CD4-positive, alpha-beta memory T cell (primary cell): Measurements from ENCODE around the gene AP1M1. TPM values are rescaled to one million over a fixed set of nuclear protein-coding genes. Genes with fewer than 3 reads are reported as not detected.

Experiments used
- CTCF ChIA-PET: fragments of 350-600 bp; sonication (Branson Sonifier 250); formaldehyde crosslinking; loops from one replicate; lab custom pipeline; 2021; ENCODE audit warnings: inconsistent platforms; ENCODE audit not compliant: partially characterized antibody; lab: Charles Lee
- POLR2A ChIA-PET: fragments of 350-600 bp; sonication (Branson Sonifier 250); formaldehyde crosslinking; loops from one replicate; lab custom pipeline; 2021; ENCODE audit not compliant: partially characterized antibody; lab: Charles Lee
- DNase-seq, 5 donors: peaks; one replicate each; pipeline versions ENCODE4 v3.0.0 to v3.0.0-alpha.2; 2020 to 2022; ENCODE audit warnings: mixed read lengths in 1 of 5
- H3K27ac ChIP-seq: one replicate; pipeline ENCODE4 v1.7.0; 2013; ENCODE audit warnings: low read depth, low read length
- H3K27me3 ChIP-seq: 2 replicates; pipeline ENCODE4 v1.7.0; 2013; ENCODE audit warnings: mild to moderate bottlenecking, low read length, moderate library complexity; ENCODE audit not compliant: insufficient read depth
- H3K36me3 ChIP-seq: 2 replicates; pipeline ENCODE4 v1.7.0; 2013; ENCODE audit warnings: mild to moderate bottlenecking, low read length, moderate library complexity; ENCODE audit not compliant: insufficient read depth
- H3K4me1 ChIP-seq: 2 replicates; pipeline ENCODE4 v1.7.0; 2013; ENCODE audit warnings: mild to moderate bottlenecking, low read length, moderate library complexity; ENCODE audit not compliant: insufficient read depth
- H3K4me3 ChIP-seq, 2 donors: one replicate each; pipeline ENCODE4 v1.7.0; 2013; ENCODE audit warnings: low read length in 2 of 2, mild to moderate bottlenecking in 1 of 2
- H3K9me3 ChIP-seq, 2 donors: one replicate each; pipeline ENCODE4 v1.7.0; 2013; ENCODE audit warnings: low read length in 2 of 2, control low read depth in 1 of 2; ENCODE audit not compliant: control insufficient read depth in 1 of 2
- H3K27ac Mint-ChIP-seq, 7 donors: one replicate each; pipeline ENCODE4 v1.8.0; 2020 to 2021; ENCODE audit warnings: mixed read lengths in 7 of 7, mild to moderate bottlenecking in 6 of 7, inconsistent platforms in 3 of 7, moderate library complexity in 3 of 7
- H3K27me3 Mint-ChIP-seq, 2 donors: one replicate each; pipeline ENCODE4 v1.8.0; 2020 to 2021; ENCODE audit warnings: mixed read lengths in 2 of 2
- H3K36me3 Mint-ChIP-seq, 2 donors: one replicate each; pipeline ENCODE4 v1.8.0; 2020 to 2021; ENCODE audit warnings: mixed read lengths in 2 of 2, inconsistent platforms in 1 of 2, mild to moderate bottlenecking in 1 of 2
- H3K4me1 Mint-ChIP-seq, 4 donors: one replicate each; pipeline ENCODE4 v1.8.0; 2020 to 2021; ENCODE audit warnings: mixed read lengths in 4 of 4, mild to moderate bottlenecking in 1 of 4
- H3K4me3 Mint-ChIP-seq, 8 donors: one replicate each; pipeline ENCODE4 v1.8.0; 2020 to 2021; ENCODE audit warnings: mixed read lengths in 8 of 8, mild to moderate bottlenecking in 7 of 8, moderate library complexity in 6 of 8, inconsistent platforms in 3 of 8
- H3K9me3 Mint-ChIP-seq, 8 donors: one replicate each; pipeline ENCODE4 v1.8.0; 2020 to 2021; ENCODE audit warnings: mixed read lengths in 8 of 8, mild to moderate bottlenecking in 5 of 8, inconsistent platforms in 3 of 8, moderate library complexity in 1 of 8
- intact Hi-C: fragments of 100-400 bp; cut with micrococcal nuclease; formaldehyde crosslinking; loops from one replicate; pipeline ENCODE4 v1.15.1; 2023
- polyA plus RNA-seq, 2 donors: library from polyadenylated mRNA; unstranded; fragments of 300-500 nt; fragmentation: Illumina TruSeq; gene quantifications; one replicate each; pipeline ENCODE4 v1.2.3, GENCODE V29; 2021
- total RNA-seq, 2 experiments: library from RNA; stranded (reverse); gene quantifications; one replicate each; pipeline ENCODE4 v1.2.3, GENCODE V29; 2021

Gene AP1M1
- total and polyA plus RNA-seq, 4 experiments from 2014 or later: 107 to 147 (median 117) TPM

- H3K27me3 ChIP-seq: no peaks in the 10 kb centered on the region
- H3K27ac Mint-ChIP-seq: peak overlapping the region; percentile 22 to 94 (median 88)
- intact Hi-C loops: no loop called here
These were observed 64.1 kb downstream of the AP1M1 start for GRCh38 chr19:16261584-16262368.

GRCh38 chr19:16262618-16263017 is 64.9 kb downstream of the AP1M1 start:
- H3K36me3 Mint-ChIP-seq: no peaks in the 10 kb centered on the region
- CTCF ChIA-PET: interaction anchor here (0.6 to 3.6 kb wide), 4 partner anchors 15 to 124 kb away, joined by 4 to 20 read pairs (median 10); no protein-coding TSS in a partner anchor
- no peak overlapping the region for H3K27ac ChIP-seq
- no peaks in the 10 kb centered on the region for H3K27me3 ChIP-seq
- peak overlapping the region; percentile 73 to 86 (median 80) for H3K4me3 Mint-ChIP-seq
- peaks cover 77% of the 10 kb centered on the region for H3K4me1 ChIP-seq
- intact Hi-C loops: no loop called here
- no peaks in the 10 kb centered on the region for H3K27me3 Mint-ChIP-seq
- H3K36me3 ChIP-seq: no peaks in the 10 kb centered on the region
- POLR2A ChIA-PET: interaction anchor here (0.5 to 17.7 kb wide), 8 partner anchors 22 to 120 kb away, joined by 3 to 342 read pairs (median 8); partner anchors contain the start of gene KLF2
- H3K9me3 ChIP-seq: no peaks in the 10 kb centered on the region
- H3K4me1 Mint-ChIP-seq: peaks cover 38 to 84% (median 57%) of the 10 kb centered on the region in 4 donors
- H3K4me3 ChIP-seq: no peak overlapping the region
- H3K27ac Mint-ChIP-seq: peak overlapping the region; percentile 66 to 92 (median 85)
- no peak for DNase-seq
- H3K9me3 Mint-ChIP-seq: peaks cover 0 to 3% (median 0%) of the 10 kb centered on the region in 8 donors

More at GRCh38 chr19:16261584-16262368, 64.1 kb downstream of the AP1M1 start:
- H3K36me3 ChIP-seq: no peaks in the 10 kb centered on the region
- peak overlapping the region in 1 of 2 donors; percentile 1 for H3K4me3 ChIP-seq
- Mint-ChIP-seq H3K4me1 (peaks cover 32 to 79% (median 53%) of the 10 kb centered on the region in 4 donors), H3K27me3 (no peaks in the 10 kb centered on the region), H3K36me3 (no peaks in the 10 kb centered on the region), H3K9me3 (peaks cover 0 to 3% (median 0%) of the 10 kb centered on the region in 8 donors), H3K4me3 (peak overlapping the region; percentile 73 to 86 (median 80))
- H3K9me3 ChIP-seq: no peaks in the 10 kb centered on the region
- H3K4me1 ChIP-seq: peaks cover 71% of the 10 kb centered on the region
- CTCF ChIA-PET: interaction anchor here (0.5 to 3.6 kb wide), 5 partner anchors 14 to 125 kb away, joined by 3 to 20 read pairs (median 9); no protein-coding TSS in a partner anchor
- no peak overlapping the region for H3K27ac ChIP-seq
- POLR2A ChIA-PET: interaction anchor here (1.0 to 17.7 kb wide), 8 partner anchors 22 to 121 kb away, joined by 3 to 342 read pairs (median 8); partner anchors contain the start of genes AP1M1 and KLF2
- no peak for DNase-seq

- H3K4me3 Mint-ChIP-seq: peak overlapping the region in 4 of 8 donors; percentile 41 to 86 (median 80)
These were observed 65.5 kb downstream of the AP1M1 start for GRCh38 chr19:16263141-16263761.

GRCh38 chr19:16265205-16265604 is 67.5 kb downstream of the AP1M1 start:
- Mint-ChIP-seq H3K9me3 (peaks cover 0 to 3% (median 0%) of the 10 kb centered on the region in 8 donors), H3K4me1 (peaks cover 44 to 82% (median 61%) of the 10 kb centered on the region in 4 donors), H3K27ac (peak overlapping the region; percentile 66 to 95 (median 85)), H3K4me3 (peak overlapping the region in 5 of 8 donors; percentile 6 to 70 (median 9)), H3K36me3 (no peaks in the 10 kb centered on the region), H3K27me3 (no peaks in the 10 kb centered on the region)
- Histone ChIP-seq H3K36me3 (no peaks in the 10 kb centered on the region), H3K27me3 (no peaks in the 10 kb centered on the region), H3K4me3 (no peak overlapping the region), H3K4me1 (peaks cover 72% of the 10 kb centered on the region), H3K27ac (no peak overlapping the region), H3K9me3 (no peaks in the 10 kb centered on the region)
- DNase-seq: no peak
- intact Hi-C loops: loop anchor here (5.0 kb wide), 1 partner anchor 57 kb away; the partner anchor contains the start of gene KLF2
- POLR2A ChIA-PET: interaction anchor here (1.4 to 17.7 kb wide), 5 partner anchors 62 to 118 kb away, joined by 5 to 342 read pairs (median 22); partner anchors contain the start of gene KLF2
- CTCF ChIA-PET: interaction anchor here (4.9 kb wide), 1 partner anchor 118 kb away, joined by 36 read pairs; no protein-coding TSS in a partner anchor

More at GRCh38 chr19:16263141-16263761, 65.5 kb downstream of the AP1M1 start:
- intact Hi-C loops: no loop called here
- peak overlapping the region in 5 of 7 donors; percentile 19 to 88 (median 68) for H3K27ac Mint-ChIP-seq
- no peaks in the 10 kb centered on the region for H3K36me3 Mint-ChIP-seq
- Histone ChIP-seq H3K4me1 (peaks cover 82% of the 10 kb centered on the region), H3K36me3 (no peaks in the 10 kb centered on the region), H3K27ac (no peak overlapping the region), H3K4me3 (no peak overlapping the region), H3K27me3 (no peaks in the 10 kb centered on the region), H3K9me3 (no peaks in the 10 kb centered on the region)
- peaks cover 38 to 84% (median 58%) of the 10 kb centered on the region in 4 donors for H3K4me1 Mint-ChIP-seq
- DNase-seq: no peak
- ChIA-PET POLR2A (interaction anchor here (0.5 to 17.7 kb wide), 8 partner anchors 21 to 120 kb away, joined by 3 to 342 read pairs (median 8); partner anchors contain the start of gene KLF2), CTCF (interaction anchor here (0.5 to 3.6 kb wide), 6 partner anchors 16 to 153 kb away, joined by 3 to 20 read pairs (median 6); no protein-coding TSS in a partner anchor)
- no peaks in the 10 kb centered on the region for H3K27me3 Mint-ChIP-seq
- peaks cover 0 to 3% (median 0%) of the 10 kb centered on the region in 8 donors for H3K9me3 Mint-ChIP-seq

GRCh38 chr19:16265890-16266585 is 68.3 kb downstream of the AP1M1 start:
- intact Hi-C loops: loop anchor here (5.0 kb wide), 1 partner anchor 56 kb away; the partner anchor contains the start of gene KLF2
- Histone ChIP-seq H3K9me3 (no peaks in the 10 kb centered on the region), H3K36me3 (no peaks in the 10 kb centered on the region), H3K4me1 (peaks cover 64% of the 10 kb centered on the region), H3K4me3 (peak overlapping the region in 1 of 2 donors; percentile 14), H3K27me3 (no peaks in the 10 kb centered on the region), H3K27ac (peak overlapping the region; percentile 33)
- Mint-ChIP-seq H3K9me3 (peaks cover 0 to 3% (median 0%) of the 10 kb centered on the region in 8 donors), H3K4me3 (peak overlapping the region in 7 of 8 donors; percentile 21 to 79 (median 67)), H3K27ac (peak overlapping the region; percentile 84 to 93 (median 89)), H3K36me3 (no peaks in the 10 kb centered on the region), H3K4me1 (peaks cover 44 to 74% (median 58%) of the 10 kb centered on the region in 4 donors), H3K27me3 (no peaks in the 10 kb centered on the region)
- no peak for DNase-seq
- POLR2A ChIA-PET: interaction anchor here (0.5 to 17.7 kb wide), 13 partner anchors 7 to 117 kb away, joined by 3 to 342 read pairs (median 4); partner anchors contain the start of genes AP1M1 and KLF2
- CTCF ChIA-PET: interaction anchor here (2.0 to 4.9 kb wide), 2 partner anchors 19 to 117 kb away, joined by 10 to 36 read pairs; no protein-coding TSS in a partner anchor

- H3K9me3 Mint-ChIP-seq: no peaks in the 10 kb centered on the region
- H3K27me3 Mint-ChIP-seq: no peaks in the 10 kb centered on the region
- H3K4me3 Mint-ChIP-seq: peak overlapping the region in 7 of 8 donors; percentile 21 to 79 (median 67)
- intact Hi-C loops: loop anchor here (5.0 kb wide), 1 partner anchor 56 kb away; the partner anchor contains the start of gene KLF2
- ChIA-PET CTCF (interaction anchor here (1.1 to 4.9 kb wide), 3 partner anchors 19 to 119 kb away, joined by 3 to 36 read pairs (median 10); no protein-coding TSS in a partner anchor), POLR2A (interaction anchor here (0.5 to 17.7 kb wide), 16 partner anchors 8 to 804 kb away, joined by 3 to 342 read pairs (median 4); partner anchors contain the start of genes AP1M1 and KLF2)
- H3K27ac ChIP-seq: peak overlapping the region; percentile 33
- H3K27me3 ChIP-seq: no peaks in the 10 kb centered on the region
- no peaks in the 10 kb centered on the region for H3K9me3 ChIP-seq
- no peaks in the 10 kb centered on the region for H3K36me3 Mint-ChIP-seq
- H3K4me1 Mint-ChIP-seq: peaks cover 39 to 68% (median 53%) of the 10 kb centered on the region in 4 donors
- DNase-seq: peak; percentile 59 to 81 (median 70)
- H3K4me3 ChIP-seq: peak overlapping the region in 1 of 2 donors; percentile 14
- peaks cover 58% of the 10 kb centered on the region for H3K4me1 ChIP-seq
- H3K36me3 ChIP-seq: no peaks in the 10 kb centered on the region
- peak overlapping the region; percentile 84 to 93 (median 89) for H3K27ac Mint-ChIP-seq
These were observed 68.9 kb downstream of the AP1M1 start for GRCh38 chr19:16266586-16266942.
